NCI-H524 treated with DMSO at 0.1 percent for 48 hours (cell line): ENCODE results near the gene CFAP73.
"Not testable (repeated sequence)": the region's sequence is repeated elsewhere in the genome, so short reads cannot be mapped to it uniquely, and the experiment has no call there.

Source experiments
- DNase-seq: peaks from one replicate; lab custom pipeline; 2025; lab: John Stamatoyannopoulos, UW

Gene CFAP73

DNA sequence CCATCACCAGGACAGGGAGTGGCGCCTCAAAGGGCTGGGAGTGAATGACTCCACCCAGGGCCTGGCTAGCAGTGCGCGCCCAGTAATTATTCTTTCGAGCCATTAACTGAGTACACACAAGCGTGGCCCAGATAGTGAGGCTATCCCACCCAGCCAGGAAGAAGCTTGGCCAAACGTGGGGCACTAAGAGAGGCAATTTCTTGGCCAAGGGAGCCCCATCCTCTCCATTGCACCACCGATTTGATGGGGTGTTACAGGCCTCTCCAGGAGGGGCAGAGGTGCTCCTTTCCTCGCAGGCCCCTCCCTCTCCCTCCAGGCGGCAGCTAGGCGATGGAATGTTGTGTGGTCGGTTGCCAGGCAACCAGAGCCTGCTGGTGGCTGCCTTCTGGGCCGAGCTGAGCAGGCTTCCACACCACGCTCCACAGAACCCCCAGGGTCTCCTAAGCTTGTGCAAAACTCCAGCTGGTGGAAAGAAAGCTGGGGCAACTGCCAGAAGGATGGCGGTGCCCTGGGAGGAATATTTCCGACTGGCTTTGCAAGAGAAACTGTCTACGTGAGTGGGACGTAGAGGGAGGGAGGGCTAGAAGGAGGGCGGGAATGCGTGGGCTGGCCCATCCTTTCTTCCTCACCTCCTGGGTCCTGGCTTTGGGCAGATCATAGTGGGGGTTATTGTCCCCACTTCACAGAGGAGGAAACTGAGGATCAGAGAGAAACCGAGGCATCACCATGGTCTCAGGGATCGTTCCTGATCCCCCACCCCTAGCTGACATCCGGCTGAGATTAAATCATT lies at the start of gene CFAP73:
Gene CFAP73 (plus strand): TSS at position 364 of the 790 bp plus-strand sequence. CDS start 134 bp downstream, at position 498.
- peak; percentile 43 for DNase-seq

DNA sequence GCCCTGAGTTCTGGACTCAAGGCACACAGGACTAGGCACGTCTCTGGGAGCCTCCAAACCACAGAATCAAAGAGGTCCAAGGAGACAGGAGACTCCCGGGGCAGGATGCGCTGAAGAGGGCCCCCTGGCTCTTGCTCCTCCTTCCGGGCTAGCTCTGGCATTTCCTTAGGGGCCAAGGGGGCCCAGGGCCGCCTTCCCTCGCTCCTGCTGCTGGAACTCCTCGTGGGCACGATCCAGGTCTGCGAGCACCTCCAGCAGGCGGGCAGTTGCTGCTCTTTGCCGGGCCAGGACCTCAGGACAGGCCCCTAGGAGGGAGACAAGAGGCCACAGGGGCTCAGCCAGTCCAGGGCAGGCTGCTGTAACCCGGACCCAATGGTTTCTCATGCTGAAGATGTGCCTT lies 49.8 kb upstream of the CFAP73 start:
- DNase-seq: no peak

DNA sequence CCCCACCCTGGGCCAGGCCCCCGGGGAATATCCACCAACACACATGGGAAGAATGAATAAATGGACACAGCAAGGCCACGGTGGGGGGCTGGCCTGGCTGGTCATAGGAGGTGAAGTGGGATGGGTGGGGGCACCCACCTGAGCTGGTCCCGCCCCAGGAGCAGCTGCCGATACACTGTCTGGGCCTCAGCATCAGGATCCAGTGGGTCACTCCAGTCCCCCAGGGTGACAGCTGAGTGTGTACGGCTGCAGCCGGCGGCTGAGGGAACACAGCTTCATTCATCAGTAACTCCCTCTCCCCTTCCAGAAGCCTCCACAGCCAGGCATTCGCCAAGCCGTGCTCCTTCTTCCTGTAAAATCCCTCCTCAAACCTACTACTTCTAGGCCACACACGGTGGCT lies 47.8 kb upstream of the CFAP73 start:
- DNase-seq: no peak

DNA sequence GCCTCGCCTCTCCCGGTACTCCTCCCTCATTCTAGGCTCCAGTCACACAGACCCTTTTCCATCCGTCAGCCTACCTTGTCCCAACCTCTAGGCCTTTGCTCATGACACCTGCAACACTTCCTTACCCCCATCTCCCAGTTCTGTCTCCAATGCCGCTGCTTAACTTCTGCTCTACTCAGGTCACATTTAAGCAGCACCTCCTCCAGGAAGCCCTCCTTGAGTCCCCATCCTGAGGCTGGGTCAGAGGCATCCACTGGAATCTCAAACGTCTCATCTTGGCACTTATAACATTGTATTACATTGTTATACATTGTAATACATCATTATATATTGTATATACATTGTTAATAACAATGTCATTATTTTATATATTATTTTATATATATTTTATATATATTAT lies 46.7 kb upstream of the CFAP73 start:
- no peak for DNase-seq

DNA sequence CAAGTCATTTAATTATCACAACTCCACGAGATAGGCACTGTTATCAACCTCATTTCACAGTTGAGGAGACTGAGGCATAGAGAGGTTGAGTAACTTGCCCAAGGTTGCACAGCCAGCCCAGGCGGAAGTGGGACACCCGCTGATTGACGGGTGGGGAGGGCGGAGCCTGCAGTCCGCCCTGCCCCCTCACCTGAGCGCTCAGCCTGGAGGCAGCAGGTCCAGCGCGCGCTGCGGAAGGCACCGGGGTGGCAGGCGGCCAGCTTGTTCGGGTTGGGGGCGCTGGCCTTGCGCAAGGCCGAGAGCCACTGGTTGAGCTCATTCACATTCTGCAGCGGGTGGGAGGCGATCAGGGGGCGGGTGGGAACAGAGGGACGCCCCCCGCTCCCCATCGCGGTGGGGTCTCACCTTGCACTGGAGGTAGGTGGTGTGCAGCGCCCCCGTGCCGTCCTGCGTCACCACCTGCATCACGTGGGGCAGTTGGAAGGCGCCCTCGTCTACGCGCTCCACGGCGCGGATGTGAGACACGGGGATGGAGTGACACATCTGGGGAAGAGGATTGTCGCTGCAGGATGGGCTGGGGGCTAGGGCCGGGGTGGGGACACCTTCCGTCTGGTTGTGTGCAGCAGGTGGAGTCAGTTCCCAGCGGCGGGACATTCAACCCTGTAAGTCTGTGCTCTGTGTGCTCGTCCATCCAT lies 45.6 kb upstream of the CFAP73 start:
- DNase-seq: no peak

DNA sequence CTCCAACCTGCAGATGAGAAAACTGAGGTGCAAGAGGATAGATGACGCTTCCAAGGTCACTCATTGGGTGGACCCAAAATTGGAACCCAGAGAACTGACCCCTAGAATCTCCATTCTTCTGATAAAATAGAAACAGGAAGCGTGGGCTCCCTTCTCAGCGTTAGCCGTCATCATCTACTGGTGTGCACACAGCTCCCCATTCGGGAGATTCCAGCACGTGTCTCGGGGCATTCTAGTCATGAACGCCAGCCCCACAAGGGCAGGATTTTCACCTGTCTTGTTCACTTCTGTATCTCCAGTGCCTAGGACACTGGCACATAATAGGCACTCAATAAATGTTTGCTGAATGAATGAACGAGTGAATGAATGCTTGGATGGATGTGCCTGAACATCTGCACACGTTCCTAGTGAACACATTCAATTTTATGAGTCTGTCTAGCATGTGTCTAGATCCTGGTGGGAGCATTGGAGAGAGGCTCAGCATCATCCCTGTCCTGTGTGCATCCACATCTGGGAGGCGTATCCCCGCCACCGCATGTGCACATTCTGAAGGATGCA lies 44.5 kb upstream of the CFAP73 start:
- DNase-seq: no peak

DNA sequence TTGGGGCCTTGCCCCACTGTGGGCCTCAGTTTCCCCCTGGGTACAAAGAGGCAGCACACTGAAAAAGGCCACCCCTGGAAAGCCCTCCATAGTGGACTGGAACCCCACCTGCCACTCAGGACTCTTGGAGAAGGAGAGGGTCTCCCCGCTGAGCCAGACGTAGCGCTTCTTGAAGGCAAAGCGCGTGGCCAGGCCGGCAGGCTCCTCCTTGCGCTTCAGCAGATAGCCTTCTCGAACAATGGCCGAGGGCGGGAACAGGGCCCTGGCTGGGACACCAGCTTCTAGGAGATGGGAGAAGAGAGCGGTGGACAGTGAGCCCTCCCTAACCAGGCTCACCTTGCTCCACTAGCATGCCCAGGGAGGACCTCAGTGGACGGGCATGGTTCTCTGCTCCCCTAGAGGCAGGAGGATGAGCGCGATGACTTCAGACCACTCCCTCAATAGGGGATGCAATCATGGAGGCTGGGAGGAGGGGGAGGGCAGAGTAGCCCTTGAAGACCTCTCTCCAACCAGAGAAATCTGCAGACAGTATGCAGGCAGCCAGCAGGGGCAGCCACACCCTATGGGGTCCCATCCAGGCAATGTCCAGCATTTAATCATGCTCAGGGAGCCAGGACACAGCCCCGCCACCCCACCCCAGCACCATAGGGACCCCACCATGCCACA lies 43.8 kb upstream of the CFAP73 start:
- no peak for DNase-seq

DNA sequence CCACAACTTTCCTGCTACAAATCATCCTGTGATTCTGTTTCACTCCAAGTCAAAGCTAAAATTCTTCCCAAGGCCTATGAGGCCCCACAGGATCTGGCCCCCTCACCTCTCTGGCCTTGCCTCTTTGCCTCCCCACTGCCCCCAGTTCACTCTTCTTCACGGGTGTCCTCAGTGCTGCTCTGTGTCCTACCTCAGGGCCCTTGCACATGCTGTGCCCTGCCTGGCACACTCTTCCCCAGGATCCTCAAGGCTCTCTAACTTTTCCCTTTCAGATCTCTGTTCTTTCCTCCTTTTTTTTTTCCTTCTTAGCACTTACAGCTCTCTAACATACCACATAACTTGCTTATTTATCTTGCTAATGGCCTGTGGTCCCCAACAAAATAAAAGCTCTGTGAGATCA lies 43.2 kb upstream of the CFAP73 start:
- DNase-seq: no peak

DNA sequence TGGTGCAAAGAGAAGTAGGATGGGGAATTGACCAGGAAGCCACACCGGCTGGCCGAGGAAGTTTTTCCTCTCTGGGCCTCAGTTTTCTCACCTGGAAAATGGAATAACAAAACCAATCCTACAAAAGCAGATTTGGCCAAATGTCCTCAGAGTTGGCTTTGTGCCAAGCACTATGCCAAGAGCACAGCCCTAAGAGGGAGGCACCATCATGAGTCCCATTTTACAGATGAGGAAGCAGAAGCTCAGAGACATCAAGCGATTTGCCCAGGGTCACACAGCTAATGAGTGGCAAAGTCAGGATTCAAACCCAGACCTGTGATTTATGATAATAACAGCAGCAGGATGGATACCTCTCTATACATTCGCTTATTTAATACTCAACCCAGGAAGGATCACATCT lies 41.2 kb upstream of the CFAP73 start:
- DNase-seq: no peak

DNA sequence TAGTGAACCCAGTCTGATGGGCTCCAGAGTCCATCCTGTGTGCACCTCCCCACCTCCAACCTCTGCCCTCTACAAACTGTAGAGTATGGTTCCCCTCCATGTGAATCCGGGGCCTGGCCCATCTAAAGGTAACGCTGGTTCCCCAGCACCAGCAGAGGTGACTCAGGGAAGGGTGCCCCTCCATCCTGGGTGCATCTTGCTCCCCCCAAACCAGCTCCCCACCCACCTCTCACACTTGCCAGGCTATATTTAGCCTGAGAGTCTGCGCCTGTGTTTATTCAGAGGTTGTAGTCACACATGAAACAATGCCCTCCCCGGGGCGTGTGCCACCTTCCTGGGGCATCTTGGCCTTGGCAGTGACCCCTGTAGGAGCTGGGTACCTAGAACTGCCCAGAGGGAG lies 40.2 kb upstream of the CFAP73 start:
- DNase-seq: no peak

DNA sequence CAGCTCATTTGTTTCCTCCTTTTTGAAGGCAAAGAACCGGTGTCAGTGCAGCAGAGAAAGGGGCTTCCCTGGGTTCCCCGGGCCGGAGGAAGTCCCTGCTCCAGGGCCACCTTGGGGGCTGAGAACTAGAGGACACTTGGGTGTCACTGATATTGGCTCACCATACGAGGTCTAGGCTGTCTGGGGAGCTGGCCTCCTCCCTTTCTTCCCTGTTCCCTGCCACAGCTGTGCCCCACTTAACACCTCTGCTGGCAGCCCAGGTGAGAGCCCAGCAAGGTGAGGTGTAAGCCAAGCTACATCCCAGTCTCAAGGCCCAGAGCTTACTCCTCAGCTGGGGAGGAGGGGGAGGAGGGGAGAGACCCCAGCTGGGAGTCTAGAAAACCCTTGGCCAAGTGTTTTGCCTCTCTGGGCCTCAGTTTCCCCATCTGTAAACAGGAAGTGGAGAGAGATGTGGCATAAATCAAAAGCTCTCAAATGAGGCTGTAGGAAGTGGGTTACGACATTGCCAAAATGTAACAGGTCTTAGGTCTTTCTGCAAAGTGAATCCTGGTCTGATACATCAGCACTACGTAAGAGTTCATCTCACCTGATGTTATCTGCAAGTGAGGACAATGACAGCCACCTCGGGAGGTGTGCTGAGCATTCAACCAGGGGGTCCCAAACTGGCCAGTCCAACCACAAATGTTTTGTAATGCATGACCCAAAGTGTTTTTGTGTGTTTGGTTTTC lies 39.5 kb upstream of the CFAP73 start:
- DNase-seq: no peak

DNA sequence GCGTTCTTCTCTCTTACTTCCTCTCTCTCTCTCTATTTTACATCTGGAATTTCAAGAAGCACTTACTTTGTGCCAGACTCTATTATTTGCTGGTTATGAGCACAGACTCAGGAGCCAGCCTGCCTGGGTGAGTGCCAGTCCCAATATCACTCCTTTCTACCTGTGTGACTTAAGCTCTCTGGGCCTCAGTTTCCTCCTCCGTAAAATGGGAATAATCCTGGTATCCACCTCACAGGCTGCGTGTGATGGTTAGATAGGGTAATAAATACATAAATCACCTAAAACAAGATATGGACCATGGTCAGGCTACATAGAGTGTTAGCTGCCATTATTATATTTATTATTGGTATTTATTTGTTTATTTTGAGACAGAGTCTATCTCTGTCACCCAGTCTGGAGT lies 38.3 kb upstream of the CFAP73 start:
- DNase-seq: no peak

DNA sequence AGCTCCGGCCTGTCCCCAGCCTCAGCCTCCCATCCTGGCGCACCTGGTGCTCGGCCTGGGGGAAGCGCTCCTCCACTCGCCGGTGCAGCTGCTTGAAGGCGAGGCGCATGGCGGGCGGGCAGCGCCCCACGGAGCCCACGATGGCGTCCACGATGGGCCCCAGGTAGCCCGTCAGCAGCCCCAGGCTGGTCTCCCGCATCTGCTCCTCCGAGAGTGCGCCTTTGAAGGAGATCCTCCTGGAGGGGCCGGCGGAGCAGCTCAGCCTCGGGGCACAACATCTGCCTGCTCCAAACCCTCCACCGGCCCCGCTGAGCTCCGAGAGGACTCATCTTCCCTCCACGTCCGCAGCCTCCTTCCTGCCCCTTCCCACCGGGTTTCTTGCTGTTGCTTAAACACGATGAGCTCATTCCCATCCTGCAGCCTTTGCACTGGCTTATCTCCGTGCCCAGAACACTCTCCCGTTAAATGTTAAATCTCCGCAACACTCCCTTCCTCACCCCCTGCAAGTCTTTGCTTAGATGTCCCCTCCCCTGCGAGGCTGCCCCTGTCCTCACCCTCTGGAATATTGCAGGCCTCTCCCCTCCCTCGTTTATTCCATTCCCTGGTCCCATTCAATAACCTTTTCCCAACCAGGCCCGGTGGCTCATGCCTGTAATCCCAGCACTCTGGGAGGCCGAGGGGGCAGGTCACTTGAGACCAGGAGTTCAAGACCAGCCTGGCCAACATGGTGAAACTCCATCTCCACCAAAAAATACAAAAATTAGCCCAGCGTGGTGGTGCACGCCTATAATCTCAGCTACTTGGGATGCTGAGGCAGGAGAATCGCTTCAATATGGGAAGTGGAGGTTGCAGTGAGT lies 37.3 kb upstream of the CFAP73 start:
- DNase-seq: no peak

DNA sequence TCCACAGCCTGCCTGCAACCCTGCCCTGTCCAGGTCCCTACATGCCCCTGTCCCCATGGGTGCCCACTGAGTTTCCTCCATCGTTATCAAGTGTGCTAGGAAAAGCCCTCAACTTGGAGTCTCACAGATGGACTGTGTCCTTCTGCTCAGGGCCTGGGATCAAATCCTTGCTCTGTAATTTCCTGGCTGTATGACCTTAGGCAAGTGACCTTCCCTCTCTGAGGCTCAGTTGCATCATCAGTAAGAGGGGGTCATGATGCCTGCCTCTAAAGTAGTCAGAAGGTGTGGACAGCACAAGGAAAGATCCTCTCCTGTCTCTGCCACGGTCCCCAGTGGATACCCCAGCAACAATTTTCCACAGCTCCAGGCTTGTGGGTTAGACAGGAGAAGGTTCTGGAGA lies 36.1 kb upstream of the CFAP73 start:
- no peak for DNase-seq

DNA sequence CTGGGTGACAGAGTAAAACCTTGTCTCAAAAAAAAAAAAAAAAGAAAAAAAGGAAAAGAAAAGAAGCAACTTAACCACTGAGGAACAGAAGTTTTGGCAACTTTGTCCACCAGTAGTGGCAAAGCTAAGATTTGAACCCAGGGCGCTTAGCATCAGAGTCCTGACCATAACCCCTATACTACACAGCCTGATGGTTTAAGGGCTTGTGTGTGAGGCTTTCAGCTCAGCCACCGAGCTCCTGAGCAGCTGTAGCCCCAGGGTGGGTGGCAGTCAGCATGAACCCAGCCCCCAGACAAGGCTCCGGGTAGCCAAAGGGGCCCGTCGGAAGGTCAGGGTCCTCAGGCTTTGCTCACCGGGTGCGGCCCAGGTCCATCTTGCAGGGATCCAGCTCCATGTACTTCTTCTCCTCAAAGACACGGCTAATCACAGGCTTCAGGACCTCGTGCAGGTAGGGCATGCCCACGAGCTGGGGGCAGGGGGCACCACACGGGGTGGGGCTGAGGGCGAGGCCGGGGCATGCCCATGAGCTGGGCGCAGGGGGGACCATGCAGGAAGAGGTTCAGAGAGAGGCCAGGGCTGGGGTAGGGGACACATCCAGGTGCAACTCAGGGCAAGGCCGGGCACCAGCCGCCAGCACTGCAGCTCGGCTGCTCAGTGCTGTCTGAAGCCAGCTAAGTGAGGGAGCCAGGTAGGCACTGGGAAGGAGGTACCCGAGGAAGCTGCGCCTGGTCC lies 34.9 kb upstream of the CFAP73 start:
- DNase-seq: no peak

DNA sequence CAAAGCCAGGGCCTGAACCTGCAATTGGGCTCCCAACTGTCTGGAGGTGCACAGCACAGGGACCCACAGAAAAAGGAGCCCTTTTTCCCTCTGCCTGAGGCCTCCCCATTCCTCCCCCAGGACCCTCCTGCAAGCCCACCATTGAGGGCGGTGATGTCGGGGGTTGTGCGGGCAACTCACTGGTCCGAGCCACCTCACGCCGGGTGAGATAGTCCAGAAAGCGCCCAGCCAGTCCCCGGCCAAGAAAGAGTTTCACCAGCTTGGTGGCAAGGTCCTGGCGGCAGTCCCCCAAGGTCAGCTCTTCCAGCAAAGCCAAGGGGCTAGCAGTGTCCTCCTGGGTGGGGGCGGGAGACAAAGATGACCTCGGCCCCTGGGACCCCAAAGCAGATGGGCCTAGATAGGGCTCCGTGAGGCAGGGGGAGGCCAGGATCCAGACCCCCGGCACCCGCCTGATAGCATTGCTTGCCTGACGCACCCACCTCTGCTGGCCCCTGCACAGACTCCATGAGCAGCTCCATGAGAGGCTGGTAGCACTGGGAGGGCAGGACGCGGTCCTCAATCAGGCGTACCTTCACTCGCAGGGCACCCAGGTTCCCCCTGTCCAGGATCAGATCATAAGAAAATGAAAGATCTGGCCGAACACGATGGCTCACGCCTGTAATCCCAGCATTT lies 33.9 kb upstream of the CFAP73 start:
- no peak for DNase-seq

DNA sequence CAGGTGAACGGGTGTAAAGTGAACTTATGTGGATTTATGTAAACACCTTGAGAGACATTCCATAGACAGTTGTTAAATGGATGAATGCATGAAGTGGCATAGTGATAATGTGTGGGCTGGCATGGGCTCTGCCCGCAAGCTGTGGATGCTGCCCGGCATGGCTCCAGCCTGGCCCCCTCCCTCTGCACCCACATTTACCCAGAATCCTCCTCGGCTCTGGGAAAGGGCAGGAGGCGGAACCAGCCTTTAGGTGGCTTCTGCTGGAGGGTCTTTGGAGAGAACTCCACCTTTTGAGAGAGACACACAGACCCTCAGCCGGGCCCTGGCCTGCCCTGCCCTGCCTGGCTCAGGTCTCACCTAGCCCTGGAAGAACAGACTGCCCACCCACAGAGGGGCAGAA lies 32.6 kb upstream of the CFAP73 start:
- DNase-seq: no peak

DNA sequence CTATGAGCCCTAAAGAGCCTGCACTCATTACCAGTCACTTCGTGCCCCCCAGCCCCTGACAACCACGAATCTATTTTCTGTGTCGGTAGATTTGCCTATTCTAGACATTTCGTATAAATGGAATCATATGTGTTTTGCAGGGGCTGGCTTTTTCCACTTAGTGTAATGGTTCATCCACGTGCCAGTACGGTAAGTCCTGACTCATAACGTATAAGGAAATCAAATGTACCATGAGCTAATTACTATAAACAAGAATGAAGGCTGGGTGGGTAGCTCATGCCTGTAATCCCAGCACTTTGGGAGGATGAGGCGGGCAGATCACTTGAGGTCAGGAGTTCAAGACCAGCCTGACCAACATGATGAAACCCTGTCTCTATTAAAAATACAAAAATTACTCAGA lies 31.8 kb upstream of the CFAP73 start:
- DNase-seq: not testable (repeated sequence)

DNA sequence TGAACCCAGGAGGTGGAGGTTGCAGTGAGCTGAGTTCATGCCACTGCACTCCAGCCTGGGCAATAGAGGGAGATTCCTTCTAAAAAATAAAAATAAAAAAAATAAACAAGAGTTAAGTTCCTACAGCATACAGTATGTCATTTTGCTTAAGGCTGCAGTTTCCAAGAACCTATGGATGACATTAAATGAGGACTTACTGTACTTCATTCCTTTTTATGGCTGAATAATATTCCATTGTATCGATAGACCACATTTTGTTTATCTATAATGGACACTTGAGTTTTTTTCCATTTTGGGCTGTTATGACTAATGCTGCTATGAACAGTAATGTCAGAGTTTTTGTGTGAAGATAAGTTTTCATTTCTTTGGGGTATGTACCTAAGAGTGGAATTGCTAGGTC lies 31.4 kb upstream of the CFAP73 start:
- no peak for DNase-seq
